ENCODE results near the gene INSL3.

DNA sequence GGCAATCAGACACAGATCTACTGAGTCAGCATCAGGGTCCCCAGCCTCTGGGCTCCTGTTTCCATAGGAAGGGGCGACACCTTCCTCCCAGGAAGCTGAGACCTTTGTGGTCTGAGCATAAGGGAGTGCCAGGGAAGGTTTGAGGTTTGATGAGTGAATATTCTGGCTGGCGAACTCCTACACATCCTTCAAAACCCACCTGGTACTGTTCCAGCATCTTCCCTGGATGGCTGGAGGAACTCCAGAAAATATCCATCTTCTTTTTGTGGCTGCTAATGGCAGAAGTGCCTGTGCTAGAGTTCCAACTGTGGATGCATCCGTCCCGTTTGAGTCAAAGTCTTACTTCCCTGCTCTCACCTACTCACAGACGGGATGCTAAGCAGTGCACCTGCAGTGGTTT, 9.2 kb downstream of the INSL3 start:
- no peak for TF ChIP-seq POLR2A (IDR thresholded peaks at IDR 0.05; ENCODE audit: low read length)
- no peak for TF ChIP-seq GATA1 (IDR thresholded peaks at IDR 0.05; ENCODE audit: low read depth, low read length)
